ENCODE results near the gene RFESD. TPM values are rescaled to one million over a fixed set of nuclear protein-coding genes. Genes with fewer than 3 reads are reported as not detected.

RFESD gene
- total and polyA plus RNA-seq, 2 donors (not counting 1 experiment from before 2014, with no cell fraction given), result 1.5 to 1.9 TPM

DNA sequence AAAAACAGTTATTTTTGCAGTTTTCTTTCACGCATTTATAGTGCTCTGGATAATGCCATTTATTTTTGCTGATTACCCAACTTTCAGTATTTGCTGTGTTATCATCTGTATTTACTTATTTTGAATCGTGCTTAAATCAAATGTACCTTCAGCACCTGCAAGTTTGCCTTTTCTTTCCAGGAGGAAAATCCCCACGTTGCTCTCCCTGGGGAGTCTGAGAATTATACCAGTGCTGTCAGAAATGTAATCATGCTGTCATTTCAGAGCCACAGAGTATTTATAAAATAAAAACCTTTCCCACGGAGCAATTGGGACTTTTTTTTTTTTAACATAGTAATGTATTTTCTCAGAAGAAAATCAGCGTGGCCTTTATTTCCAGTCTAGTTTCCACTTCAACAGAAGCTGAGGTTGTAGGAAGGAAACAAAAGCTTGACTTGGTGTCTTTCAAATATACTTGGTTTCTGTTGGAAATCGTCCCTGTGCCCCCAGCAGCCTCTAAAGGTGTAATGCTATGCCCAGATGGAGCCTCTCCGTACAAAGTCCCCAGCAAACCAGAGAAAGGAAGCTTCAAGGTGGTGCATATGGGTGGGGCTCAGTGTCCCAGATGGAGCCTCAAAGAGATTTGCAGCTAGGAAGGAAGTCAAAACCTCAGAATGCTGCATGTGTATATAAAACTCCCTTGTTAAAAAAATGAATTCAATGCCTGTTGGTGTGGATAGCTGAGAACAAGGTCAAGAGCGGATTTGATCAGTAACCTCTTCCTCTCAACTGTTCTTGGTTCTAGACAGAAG is 24.5 kb upstream of the RFESD start:
- Mint-ChIP-seq H3K4me3 (peak overlapping the region; percentile 90), H3K27me3 (no peaks in the 10 kb centered on the region), H3K4me1 (peaks cover 26% of the 10 kb centered on the region), H3K9me3 (ENCODE audit: insufficient read depth) (no peaks in the 10 kb centered on the region), H3K27ac (peak overlapping the region; percentile 81)
- Histone ChIP-seq H4K20me1 (ENCODE audit: control insufficient read depth, insufficient read depth, low read length, poor library complexity, severe bottlenecking) (no peaks in the 10 kb centered on the region), H3K27me3 (replicated peaks in 1 of 4; ENCODE audit: control extremely low read depth in 1 of 4, control insufficient read depth in 3 of 4, insufficient read depth in 4 of 4, low read length in 3 of 4) (peaks cover 0 to 7% (median 0%) of the 10 kb centered on the region in 4 experiments), H3K79me2 (ENCODE audit: control insufficient read depth, insufficient read depth, low read length) (no peaks in the 10 kb centered on the region), H3K27ac (ENCODE audit: low read length in 2 of 2) (no peak overlapping the region), H3K9me3 (ENCODE audit: control extremely low read depth in 1 of 3, control insufficient read depth in 2 of 3, insufficient read depth in 1 of 3, low read length in 2 of 3) (no peaks in the 10 kb centered on the region), H3K9ac (ENCODE audit: low read length) (peak overlapping the region; percentile 78), H3K4me1 (ENCODE audit: control insufficient read depth in 2 of 2, insufficient read depth in 2 of 2, low read length in 2 of 2) (peaks cover 23 to 26% of the 10 kb centered on the region in 2 donors), H3K4me3 (ENCODE audit: control extremely low read depth in 1 of 5, extremely low read depth in 1 of 5, insufficient read depth in 1 of 5, low read depth in 2 of 5, low read length in 4 of 5) (peak overlapping the region in 2 of 5 experiments; percentile 16 to 82), H3K4me2 (replicated peaks; ENCODE audit: low read depth, low read length, poor library complexity, severe bottlenecking) (peak overlapping the region; percentile 100), H3K36me3 (replicated peaks in 1 of 2; ENCODE audit: control extremely low read depth in 1 of 2, control insufficient read depth in 1 of 2, extremely low read depth in 1 of 2, insufficient read depth in 2 of 2, low read length in 1 of 2) (no peaks in the 10 kb centered on the region), H2AFZ (ENCODE audit: insufficient read depth, low read depth, low read length, poor library complexity, severe bottlenecking) (peak overlapping the region; percentile 92)
- WGBS (ENCODE audit: insufficient coverage), result 0% methylated on average over 1 of the region's 8 CpGs
- ChIA-PET POLR2A (interaction anchor here (1.7 kb wide), 1 partner anchor 25 kb away, joined by 6 read pairs; the partner anchor contains the start of gene RFESD), CTCF (interaction anchor here (0.9 to 2.5 kb wide), 6 partner anchors 10 to 132 kb away, joined by 3 to 13 read pairs (median 4); partner anchors contain the start of gene RFESD)
- peak; percentile 35 for DNase-seq
- intact Hi-C loops (cut with micrococcal nuclease), result loop anchor here (1.0 kb wide), 1 partner anchor 24 kb away; the partner anchor contains the start of gene RFESD
- TF ChIP-seq, protein P1, sequence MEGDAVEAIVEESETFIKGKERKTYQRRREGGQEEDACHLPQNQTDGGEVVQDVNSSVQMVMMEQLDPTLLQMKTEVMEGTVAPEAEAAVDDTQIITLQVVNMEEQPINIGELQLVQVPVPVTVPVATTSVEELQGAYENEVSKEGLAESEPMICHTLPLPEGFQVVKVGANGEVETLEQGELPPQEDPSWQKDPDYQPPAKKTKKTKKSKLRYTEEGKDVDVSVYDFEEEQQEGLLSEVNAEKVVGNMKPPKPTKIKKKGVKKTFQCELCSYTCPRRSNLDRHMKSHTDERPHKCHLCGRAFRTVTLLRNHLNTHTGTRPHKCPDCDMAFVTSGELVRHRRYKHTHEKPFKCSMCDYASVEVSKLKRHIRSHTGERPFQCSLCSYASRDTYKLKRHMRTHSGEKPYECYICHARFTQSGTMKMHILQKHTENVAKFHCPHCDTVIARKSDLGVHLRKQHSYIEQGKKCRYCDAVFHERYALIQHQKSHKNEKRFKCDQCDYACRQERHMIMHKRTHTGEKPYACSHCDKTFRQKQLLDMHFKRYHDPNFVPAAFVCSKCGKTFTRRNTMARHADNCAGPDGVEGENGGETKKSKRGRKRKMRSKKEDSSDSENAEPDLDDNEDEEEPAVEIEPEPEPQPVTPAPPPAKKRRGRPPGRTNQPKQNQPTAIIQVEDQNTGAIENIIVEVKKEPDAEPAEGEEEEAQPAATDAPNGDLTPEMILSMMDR (IDR thresholded peaks at IDR 0.05), result no peak
- TF ChIP-seq EZH2 (IDR thresholded peaks at IDR 0.05; ENCODE audit: borderline replicate concordance, insufficient read depth, low read depth, low read length, poor library complexity, severe bottlenecking), result no peak
- ATAC-seq (ENCODE audit: low read depth), result no peak

DNA sequence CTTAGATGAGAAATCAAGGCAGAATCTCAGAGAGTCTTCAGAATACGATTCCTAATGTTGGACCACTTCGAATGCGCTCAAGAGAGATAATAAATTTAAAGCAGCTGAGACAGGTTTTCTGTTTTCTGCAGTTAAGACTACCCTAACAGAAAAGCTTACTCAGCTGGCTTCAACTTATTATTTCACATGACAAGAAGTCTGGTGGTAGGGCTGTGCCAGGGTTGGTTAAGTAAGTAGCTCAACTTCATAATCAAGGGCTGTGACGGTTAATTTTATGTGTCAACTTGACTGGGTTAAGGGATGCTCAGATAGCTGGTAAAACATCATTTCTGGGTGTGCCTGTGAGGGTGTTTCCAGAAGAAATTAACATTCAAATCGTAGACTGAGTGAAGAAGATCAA is 22.9 kb upstream of the RFESD start:
- TF ChIP-seq, protein P1 (IDR thresholded peaks at IDR 0.05), result no peak
- TF ChIP-seq EZH2 (IDR thresholded peaks at IDR 0.05; ENCODE audit: borderline replicate concordance, insufficient read depth, low read depth, low read length, poor library complexity, severe bottlenecking), result no peak
- Mint-ChIP-seq H3K27ac (no peak overlapping the region), H3K4me3 (no peak overlapping the region), H3K27me3 (no peaks in the 10 kb centered on the region), H3K9me3 (ENCODE audit: insufficient read depth) (no peaks in the 10 kb centered on the region), H3K4me1 (peaks cover 26% of the 10 kb centered on the region)
- Histone ChIP-seq H3K4me3 (ENCODE audit: control extremely low read depth in 1 of 5, extremely low read depth in 1 of 5, insufficient read depth in 1 of 5, low read depth in 2 of 5, low read length in 4 of 5) (no peak overlapping the region), H3K4me2 (replicated peaks; ENCODE audit: low read depth, low read length, poor library complexity, severe bottlenecking) (no peak overlapping the region), H3K4me1 (ENCODE audit: control insufficient read depth in 2 of 2, insufficient read depth in 2 of 2, low read length in 2 of 2) (peaks cover 23 to 26% of the 10 kb centered on the region in 2 donors), H3K27me3 (replicated peaks in 1 of 4; ENCODE audit: control extremely low read depth in 1 of 4, control insufficient read depth in 3 of 4, insufficient read depth in 4 of 4, low read length in 3 of 4) (peaks cover 0 to 7% (median 0%) of the 10 kb centered on the region in 4 experiments), H3K79me2 (ENCODE audit: control insufficient read depth, insufficient read depth, low read length) (no peaks in the 10 kb centered on the region), H4K20me1 (ENCODE audit: control insufficient read depth, insufficient read depth, low read length, poor library complexity, severe bottlenecking) (no peaks in the 10 kb centered on the region), H3K9me3 (ENCODE audit: control extremely low read depth in 1 of 3, control insufficient read depth in 2 of 3, insufficient read depth in 1 of 3, low read length in 2 of 3) (no peaks in the 10 kb centered on the region), H2AFZ (ENCODE audit: insufficient read depth, low read depth, low read length, poor library complexity, severe bottlenecking) (no peak overlapping the region), H3K36me3 (replicated peaks in 1 of 2; ENCODE audit: control extremely low read depth in 1 of 2, control insufficient read depth in 1 of 2, extremely low read depth in 1 of 2, insufficient read depth in 2 of 2, low read length in 1 of 2) (no peaks in the 10 kb centered on the region), H3K9ac (ENCODE audit: low read length) (no peak overlapping the region), H3K27ac (ENCODE audit: low read length in 2 of 2) (no peak overlapping the region)
- no peak for ATAC-seq (ENCODE audit: low read depth)
- DNase-seq, result no peak
- 100% methylated on average over 1 of the region's 5 CpGs for WGBS (ENCODE audit: insufficient coverage)
- POLR2A ChIA-PET, result interaction anchor here (0.7 kb wide), 1 partner anchor 9 kb away, joined by 3 read pairs; no protein-coding TSS in a partner anchor
- intact Hi-C loops (cut with micrococcal nuclease), result no loop called here
- CTCF ChIA-PET, result interaction anchor here (2.1 to 2.5 kb wide), 2 partner anchors 20 to 23 kb away, joined by 10 to 13 read pairs; partner anchors contain the start of gene RFESD
